HG03108 (cell line): ENCODE data around the gene SCN5A.

Source experiments
- ATAC-seq: cut with Tn5 transposase; IDR thresholded peaks from one replicate; pipeline ENCODE4 v1.9.1; 2021; ENCODE audit warnings: moderate library complexity; ENCODE audit not compliant: unreplicated experiment

Gene SCN5A

DNA sequence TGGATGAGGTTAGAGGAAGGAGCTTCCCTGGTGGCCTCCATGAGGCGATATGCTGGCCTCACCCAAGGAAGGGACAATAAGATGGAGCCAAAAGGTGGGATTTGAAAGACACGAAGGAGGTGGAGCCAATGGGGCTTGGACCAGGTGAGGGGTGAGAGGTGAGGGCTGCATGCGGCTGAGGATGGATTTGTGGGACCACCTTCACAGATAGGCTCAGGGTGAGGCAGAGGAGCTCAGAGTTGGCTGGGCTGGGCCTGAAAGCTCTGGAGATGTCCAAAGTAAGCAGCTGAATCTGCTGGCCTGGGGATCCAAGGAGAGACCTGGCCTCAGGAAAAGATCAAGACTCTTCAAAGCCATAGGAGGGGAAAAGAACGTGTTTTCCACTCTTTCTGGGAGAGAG, 103.5 kb downstream of the SCN5A start:
- no peak for ATAC-seq

DNA sequence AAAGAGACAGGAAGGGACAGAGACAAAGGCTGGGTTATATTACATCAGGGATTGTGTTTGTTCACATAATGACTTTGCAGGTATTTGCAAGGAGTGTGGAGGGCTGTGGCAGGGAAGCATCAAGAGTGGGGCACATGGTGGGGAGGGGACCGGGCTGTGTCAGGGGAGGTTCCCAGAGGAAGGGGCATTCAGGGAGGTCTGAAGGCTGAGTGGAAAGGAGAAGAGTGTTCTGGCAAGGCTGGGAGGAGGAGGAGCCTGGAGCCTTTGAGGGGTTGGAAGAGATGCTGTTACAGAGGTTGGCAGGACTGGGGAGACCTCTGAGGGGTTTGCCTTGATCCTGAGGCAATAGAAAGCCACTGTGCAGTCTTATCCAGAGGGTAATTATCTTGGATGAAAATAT, 103.9 kb downstream of the SCN5A start:
- no peak for ATAC-seq

DNA sequence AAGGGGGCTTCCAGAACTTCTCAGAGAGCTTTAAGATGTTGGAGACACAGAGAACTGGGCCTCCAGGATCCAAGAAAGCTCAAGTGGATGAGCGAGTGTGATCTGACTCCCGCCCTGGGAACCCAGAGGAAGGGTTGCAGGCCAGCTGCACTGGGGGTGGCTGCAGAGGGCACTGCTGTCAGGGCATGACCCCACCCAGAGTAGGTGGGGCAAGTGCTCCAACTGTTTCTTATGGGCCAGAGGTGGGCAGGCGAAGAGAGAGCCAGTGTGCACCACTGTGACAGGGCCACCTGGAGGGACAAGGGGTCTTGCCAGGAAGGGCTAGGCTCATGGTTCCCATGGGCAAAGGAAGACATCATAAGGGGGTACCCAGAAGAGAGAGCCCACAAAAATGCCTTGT, 104.6 kb downstream of the SCN5A start:
- no peak for ATAC-seq

GRCh38 chr3:38543586-38543985, 105.9 kb downstream of the SCN5A start:
- ATAC-seq: no peak

GRCh38 chr3:38542401-38543298, 106.8 kb downstream of the SCN5A start:
- ATAC-seq: no peak

GRCh38 chr3:38541806-38542205, 107.7 kb downstream of the SCN5A start:
- no peak for ATAC-seq

GRCh38 chr3:38538773-38539353, 110.6 kb downstream of the SCN5A start:
- no peak for ATAC-seq

DNA sequence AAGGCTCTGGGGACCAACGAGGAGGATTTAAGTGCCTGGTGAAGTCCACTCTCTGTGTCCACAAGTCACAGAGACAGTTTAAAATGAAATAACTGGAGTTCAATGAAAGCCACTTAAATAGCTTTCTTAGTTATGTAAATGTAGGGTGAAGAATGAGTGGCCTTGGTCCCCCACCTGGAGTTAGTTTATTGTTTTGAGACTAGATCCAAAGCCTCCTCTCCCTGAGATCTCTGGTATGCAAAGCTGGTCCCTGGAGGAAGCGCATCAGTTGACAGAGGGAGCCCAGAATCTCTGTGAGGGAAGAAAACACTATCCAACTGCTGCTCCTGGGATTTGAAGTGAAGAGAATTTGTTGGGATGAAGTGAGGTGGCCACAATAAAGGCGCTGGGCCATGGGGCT, 112.8 kb downstream of the SCN5A start:
- no peak for ATAC-seq

DNA sequence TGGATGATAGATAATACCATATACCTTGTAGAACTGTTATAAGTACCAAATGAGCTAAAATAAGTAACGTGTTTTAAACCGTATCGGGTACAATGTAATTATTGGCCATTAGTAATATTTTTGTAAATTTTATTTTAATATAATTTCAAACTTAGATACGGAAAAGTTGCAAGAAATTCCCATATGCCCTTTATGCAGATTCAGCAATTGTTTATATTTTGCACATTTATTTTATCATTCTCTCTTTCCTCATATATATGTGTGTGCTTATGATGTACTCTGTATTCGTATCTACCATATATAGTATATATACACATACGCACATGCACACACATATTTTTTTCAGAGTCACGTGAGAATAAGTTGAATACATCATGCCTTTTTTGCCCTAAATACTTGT, 114.9 kb downstream of the SCN5A start:
- no peak for ATAC-seq

DNA sequence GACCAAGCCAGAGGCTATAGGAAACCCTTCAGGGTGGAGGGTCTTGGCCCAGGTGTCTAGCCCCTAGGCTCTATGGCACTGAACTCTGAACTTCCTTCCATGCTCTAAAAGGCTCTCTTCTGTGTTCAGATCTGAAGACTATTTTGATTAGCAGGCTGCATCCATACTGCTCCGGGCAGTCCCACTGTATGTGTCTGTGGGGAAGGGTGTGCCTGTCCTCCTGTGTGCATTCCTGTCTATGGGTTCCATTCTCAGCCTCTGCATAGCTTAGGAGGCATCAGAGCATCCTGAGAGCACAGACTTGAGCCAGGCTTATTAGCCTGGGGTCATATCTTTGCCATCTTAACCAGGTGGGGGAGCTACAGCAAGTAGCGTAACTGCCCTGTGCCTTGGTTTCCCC, 115.3 kb downstream of the SCN5A start:
- no peak for ATAC-seq

DNA sequence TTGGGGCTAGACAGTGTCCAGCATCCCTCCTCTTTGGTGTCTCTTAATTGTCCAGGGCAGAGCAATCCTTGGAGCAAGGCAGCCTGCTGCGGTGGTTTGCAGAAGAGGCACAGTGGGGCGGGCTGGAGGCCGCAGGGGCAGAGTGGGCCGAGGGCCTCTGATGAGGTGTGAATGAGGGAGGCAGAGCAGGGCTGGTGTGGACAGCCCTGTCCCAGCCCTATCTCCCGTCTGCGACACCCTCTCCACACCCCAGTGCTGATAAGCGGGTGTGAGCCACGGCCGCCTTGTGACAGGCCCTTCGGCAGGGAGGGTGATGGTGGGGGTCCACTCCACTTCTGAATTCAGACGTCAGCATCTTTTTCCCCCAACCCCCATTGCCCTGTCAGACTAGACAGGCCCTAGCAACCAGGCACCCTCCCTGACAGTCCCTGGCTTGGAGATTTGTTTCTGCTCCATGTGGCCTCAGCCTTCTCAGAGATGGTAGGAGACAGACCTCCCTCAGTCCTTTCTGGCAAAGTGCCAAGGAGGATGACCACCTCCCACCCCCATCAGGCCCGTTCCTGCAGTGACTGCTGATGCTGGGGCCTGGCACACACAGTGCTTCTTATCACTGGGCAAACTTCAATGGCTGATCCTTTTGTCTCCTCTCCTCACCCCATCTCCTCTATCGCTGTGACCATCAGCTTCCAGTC, 116.1 kb downstream of the SCN5A start:
- ATAC-seq: no peak

GRCh38 chr3:38532529-38532928, 117.0 kb downstream of the SCN5A start:
- ATAC-seq: no peak

DNA sequence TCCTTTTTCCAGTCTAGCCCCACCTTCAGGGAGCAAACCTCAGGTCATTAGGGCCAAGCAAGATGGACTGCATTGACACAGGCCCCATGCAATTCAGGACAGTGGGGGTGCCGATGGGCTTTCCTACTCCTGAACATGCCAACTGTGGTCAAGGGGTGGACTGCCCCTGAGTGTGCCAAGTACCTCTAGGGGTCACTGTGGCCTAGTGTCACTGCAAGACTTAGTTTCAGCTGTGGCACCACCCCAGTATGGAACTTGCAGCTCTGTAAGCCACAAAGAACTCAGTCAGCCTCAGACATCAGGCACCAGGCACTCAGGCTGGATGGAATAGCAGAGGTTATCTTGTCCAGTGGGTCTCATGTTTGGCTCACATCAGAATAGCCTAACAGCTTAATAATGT, 121.0 kb downstream of the SCN5A start:
- no peak for ATAC-seq

- ATAC-seq: no peak
Observed at GRCh38 chr3:38526792-38527191, 122.7 kb downstream of the SCN5A start.

DNA sequence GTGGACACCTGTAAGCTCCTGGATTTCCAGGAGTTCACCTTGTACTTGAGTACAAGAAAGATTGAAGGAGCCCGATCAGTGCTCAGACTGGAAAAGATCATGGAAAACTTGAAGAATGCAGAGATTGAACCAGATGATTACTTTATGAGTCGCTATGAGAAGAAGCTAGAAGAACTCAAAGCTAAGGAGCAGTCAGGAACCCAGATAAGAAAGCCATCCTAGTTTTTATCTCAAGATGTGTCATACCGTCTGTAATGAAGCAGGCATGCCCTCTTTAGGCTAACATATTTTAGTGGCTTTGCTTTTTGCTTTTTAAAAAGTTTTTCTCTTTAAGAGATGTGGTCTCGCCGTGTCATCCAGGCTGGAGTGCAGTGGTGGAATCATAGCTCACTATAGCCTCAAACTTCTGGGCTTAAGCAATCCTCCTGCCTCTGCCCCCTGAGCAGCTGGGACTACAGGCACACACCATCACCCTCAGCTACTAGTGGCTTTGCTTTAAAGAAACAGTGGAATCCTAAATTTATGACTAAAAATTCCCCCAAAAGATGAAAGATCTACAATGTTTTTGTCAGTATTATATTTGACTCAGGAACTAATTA, 125.2 kb downstream of the SCN5A start:
- ATAC-seq: no peak

GRCh38 chr3:38522002-38522401, 127.5 kb downstream of the SCN5A start:
- ATAC-seq: no peak

DNA sequence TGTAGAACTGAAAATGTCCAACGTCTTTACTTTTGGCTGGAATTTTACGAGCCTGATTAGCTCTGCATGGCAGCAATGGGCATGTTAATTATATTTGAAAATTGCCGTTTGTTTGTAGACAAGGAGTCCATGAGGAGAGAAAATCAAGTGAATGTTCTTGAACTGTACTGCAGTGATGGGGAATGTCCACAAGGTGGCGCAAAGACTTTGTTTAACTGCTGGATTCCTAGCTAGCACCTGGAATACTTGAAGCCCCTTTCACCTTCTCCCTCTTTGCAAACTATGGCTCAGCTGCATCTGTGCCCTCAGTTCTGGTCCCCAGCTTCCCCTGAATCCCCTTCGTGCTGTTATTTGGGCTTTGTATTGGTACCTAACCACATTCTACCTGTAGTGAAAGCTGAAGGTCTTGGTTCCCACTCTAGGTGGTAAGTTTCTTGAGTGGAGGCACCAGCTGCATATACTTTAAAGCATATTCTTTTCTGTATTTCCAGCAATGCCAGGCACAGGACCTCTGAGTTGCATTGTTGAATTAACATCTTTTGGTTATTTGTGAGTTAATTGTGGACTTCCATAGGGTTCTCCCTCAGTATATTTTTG, 128.0 kb downstream of the SCN5A start:
- no peak for ATAC-seq

- no peak for ATAC-seq
Observed at GRCh38 chr3:38519651-38520050, 129.8 kb downstream of the SCN5A start.

DNA sequence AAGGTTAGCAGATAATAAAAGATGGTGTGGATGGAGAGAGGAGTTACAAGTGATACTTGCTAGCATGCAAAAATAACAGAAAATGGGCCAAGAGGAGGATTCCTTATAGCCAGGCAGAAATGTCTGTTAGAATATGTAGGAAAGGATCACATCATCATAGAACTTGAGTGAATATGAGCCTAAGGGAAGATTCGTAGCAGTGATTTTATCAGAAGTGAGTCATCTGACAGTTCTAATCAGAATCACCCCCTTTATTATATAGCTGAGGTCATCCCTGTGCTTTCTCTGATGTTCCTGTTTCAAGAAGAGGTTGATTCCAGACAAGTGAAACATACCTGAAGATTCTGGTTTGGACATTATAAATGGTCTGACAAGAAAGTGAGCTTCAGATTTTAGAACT, 130.5 kb downstream of the SCN5A start:
- ATAC-seq: no peak

DNA sequence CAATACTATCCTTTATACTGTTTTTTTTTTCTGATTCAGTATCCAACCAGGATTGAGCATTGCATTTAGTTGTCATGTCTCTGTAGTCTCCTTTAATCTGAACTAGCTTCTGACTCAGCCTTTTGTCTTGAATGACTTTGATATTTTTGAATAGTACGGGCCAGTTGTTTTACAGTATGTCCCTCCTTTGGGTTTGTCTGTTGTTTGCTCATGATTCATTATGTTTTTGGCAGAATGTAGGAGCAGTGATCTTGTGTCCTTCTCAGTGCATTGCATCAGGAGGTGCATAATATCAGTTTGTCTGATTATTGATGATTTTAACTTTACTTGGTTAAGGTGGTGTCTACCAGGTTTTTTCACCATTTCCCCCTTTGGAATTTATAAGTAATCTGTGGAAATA, 132.8 kb downstream of the SCN5A start:
- ATAC-seq: no peak

- ATAC-seq: no peak
Observed at GRCh38 chr3:38515367-38515766, 134.1 kb downstream of the SCN5A start.
